H4 (cell line): ENCODE results near the gene GRK7. TPM values are rescaled to one million over a fixed set of nuclear protein-coding genes. Genes with fewer than 3 reads are reported as not detected.
A peak's percentile ranks its signal among the peaks of the same experiment; 100 is the strongest.

Experiments
- DNase-seq: peaks from one replicate; pipeline ENCODE4 v3.0.0-alpha.2; 2015; ENCODE audit warnings: low spot score
- total RNA-seq: library from RNA; depleted of rRNA; stranded (reverse); fragments of >200 nt; shearing (Covaris generic); gene quantifications from 2 replicates; pipeline ENCODE4 v1.2.3, GENCODE V29; 2014; rRNA removed

Gene GRK7
- not detected in 2 replicates for total RNA-seq

GRCh38 chr3:141763088-141763750, at the start of gene GRK7:
Gene GRK7, plus strand, starts transcription at chr3:141763408. Its CDS starts 14,877 bp downstream, at chr3:141778285.
- DNase-seq: no peak

GRCh38 chr3:141714671-141715070, 48.5 kb upstream of the GRK7 start:
- no peak for DNase-seq

GRCh38 chr3:141722081-141722480, 41.1 kb upstream of the GRK7 start:
- no peak for DNase-seq

- no peak for DNase-seq
These were observed 40.6 kb upstream of the GRK7 start for GRCh38 chr3:141722648-141723047.

GRCh38 chr3:141723255-141723654, 40.0 kb upstream of the GRK7 start:
- DNase-seq: no peak

- DNase-seq: no peak
These were observed 39.0 kb upstream of the GRK7 start for GRCh38 chr3:141724186-141724585.

GRCh38 chr3:141725036-141725435, 38.2 kb upstream of the GRK7 start:
- DNase-seq: no peak

GRCh38 chr3:141726483-141726882, 36.7 kb upstream of the GRK7 start:
- DNase-seq: no peak

GRCh38 chr3:141728355-141728892, 34.8 kb upstream of the GRK7 start:
- no peak for DNase-seq

GRCh38 chr3:141729240-141729639, 34.0 kb upstream of the GRK7 start:
- no peak for DNase-seq

- no peak for DNase-seq
These were observed 28.0 kb upstream of the GRK7 start for GRCh38 chr3:141735176-141735575.

- no peak for DNase-seq
These were observed 27.3 kb upstream of the GRK7 start for GRCh38 chr3:141735770-141736465.

GRCh38 chr3:141737093-141737492, 26.1 kb upstream of the GRK7 start:
- no peak for DNase-seq

- DNase-seq: no peak
These were observed 25.6 kb upstream of the GRK7 start for GRCh38 chr3:141737678-141738021.

- peak; percentile 92 for DNase-seq
These were observed 25.0 kb upstream of the GRK7 start, which contains the start of gene RNF7 for GRCh38 chr3:141738022-141738890. Gene RNF7, plus strand, starts transcription at chr3:141738298. Its CDS starts 44 bp downstream, at chr3:141738342.

GRCh38 chr3:141738891-141739363, 24.3 kb upstream of the GRK7 start:
- peak; percentile 54 for DNase-seq

GRCh38 chr3:141739731-141740130, 23.5 kb upstream of the GRK7 start:
- no peak for DNase-seq

GRCh38 chr3:141740349-141740748, 22.9 kb upstream of the GRK7 start:
- no peak for DNase-seq

GRCh38 chr3:141743305-141743704, 19.9 kb upstream of the GRK7 start:
- no peak for DNase-seq

- no peak for DNase-seq
These were observed 16.2 kb upstream of the GRK7 start for GRCh38 chr3:141746962-141747361.

GRCh38 chr3:141753399-141753798, 9.8 kb upstream of the GRK7 start:
- no peak for DNase-seq

GRCh38 chr3:141754032-141754431, 9.2 kb upstream of the GRK7 start:
- no peak for DNase-seq
